GM12878 (cell line): ENCODE results near the gene PPP1R9B.

ENCODE experiments used
- BCLAF1 ChIP-seq: fragments of 450-650 bp; IDR thresholded peaks from 2 replicates; pipeline ENCODE4 v1.6.1; 2017; ENCODE audit warnings: antibody characterized with exemption, mild to moderate bottlenecking, moderate library complexity
- CTCF ChIP-seq, 3 experiments: IDR thresholded peaks in 2 of 3; conservative IDR thresholded peaks in 1 of 3; 2 replicates each; pipeline ENCODE4 v1.5.1; 2011; ENCODE audit warnings: low read depth in 3 of 3, low read length in 3 of 3, mild to moderate bottlenecking in 3 of 3, control low read depth in 2 of 3, moderate library complexity in 2 of 3, inconsistent platforms in 1 of 3, mixed read lengths in 1 of 3; ENCODE audit not compliant: control insufficient read depth in 2 of 3, insufficient read depth in 1 of 3; ENCODE audit errors: extremely low read depth in 1 of 3
- DPF2 ChIP-seq: fragments of 450-650 bp; IDR thresholded peaks from 2 replicates; pipeline ENCODE4 v1.6.1; 2017; ENCODE audit warnings: mild to moderate bottlenecking
- FOXM1 ChIP-seq: IDR thresholded peaks from 2 replicates; pipeline ENCODE4 v1.6.1; 2012; ENCODE audit warnings: low read depth, mild to moderate bottlenecking, inconsistent platforms, low read length, moderate library complexity
- POLR2A ChIP-seq: IDR thresholded peaks from 2 replicates; pipeline ENCODE4 v1.6.1; 2011; ENCODE audit warnings: low read depth, mild to moderate bottlenecking, low read length
- TARDBP ChIP-seq: IDR thresholded peaks from 2 replicates; pipeline ENCODE4 v1.6.1; 2016; ENCODE audit warnings: borderline replicate concordance
- ZBTB4 ChIP-seq: fragments of 450-650 bp; formaldehyde crosslinking; IDR thresholded peaks from 2 replicates; pipeline ENCODE4 v1.4.0; 2022; ENCODE audit warnings: mild to moderate bottlenecking, moderate library complexity
- ZBTB40 ChIP-seq: fragments of 450-650 bp; IDR thresholded peaks from 2 replicates; pipeline ENCODE4 v1.6.1; 2016; ENCODE audit warnings: mild to moderate bottlenecking, moderate library complexity, borderline replicate concordance

GRCh38 chr17:50163843-50164696, 13.6 kb upstream of the PPP1R9B start:
- TF ChIP-seq ZBTB4 (no peak), DPF2 (no peak; the same call in 1 of the 2 replicates), POLR2A (no peak), BCLAF1 (no peak), CTCF (IDR thresholded peaks at IDR 0.05 in 2 of 3, conservative IDR thresholded peaks at IDR 0.05 in 1 of 3; ENCODE audit: control insufficient read depth in 2 of 3, extremely low read depth in 1 of 3, insufficient read depth in 1 of 3, low read depth in 3 of 3, low read length in 3 of 3) (no peak), FOXM1 (no peak), TARDBP (no peak), ZBTB40 (no peak)
